ENCODE data around the gene ZNF408. TPM values are rescaled to one million over a fixed set of nuclear protein-coding genes. Genes with fewer than 3 reads are reported as not detected.

ZNF408 gene
- total RNA-seq, 1 donor from 2014 or later, result 10.7 TPM

DNA sequence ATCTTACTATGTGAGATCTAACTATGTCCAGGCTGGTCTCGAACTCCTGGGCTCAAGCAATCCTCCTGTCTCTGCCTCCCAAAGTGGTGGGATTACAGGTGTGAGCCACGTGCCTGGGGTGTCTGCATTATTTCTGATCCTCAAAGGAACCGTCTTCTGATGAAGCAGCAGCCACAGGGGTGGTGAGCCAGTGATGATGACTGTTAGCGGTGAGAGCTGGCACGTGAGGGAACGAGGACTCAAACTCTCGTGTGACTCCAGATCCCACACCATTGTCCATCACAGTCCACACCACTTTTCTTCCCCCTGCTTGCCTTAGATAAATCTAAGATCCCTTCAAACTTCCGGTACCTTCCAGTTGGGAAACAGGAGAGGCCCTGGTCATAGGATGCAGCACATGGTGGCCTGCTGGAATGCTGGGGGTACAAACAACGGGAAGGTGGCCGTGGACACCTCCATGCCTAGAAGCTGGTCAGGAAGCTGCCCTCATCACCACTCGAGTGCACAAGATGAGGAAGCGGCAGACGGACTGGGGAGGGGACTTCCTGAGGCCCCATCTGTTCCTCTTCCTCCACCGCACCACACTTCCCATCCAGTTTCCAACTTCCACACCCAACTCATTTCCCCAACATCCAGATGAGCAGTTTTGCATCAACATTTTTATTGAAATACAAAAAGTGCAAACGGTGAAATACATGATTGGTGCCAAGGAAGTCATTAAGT, 24.2 kb upstream of the ZNF408 start:
- no peak for DNase-seq (ENCODE audit: low spot score)

DNA sequence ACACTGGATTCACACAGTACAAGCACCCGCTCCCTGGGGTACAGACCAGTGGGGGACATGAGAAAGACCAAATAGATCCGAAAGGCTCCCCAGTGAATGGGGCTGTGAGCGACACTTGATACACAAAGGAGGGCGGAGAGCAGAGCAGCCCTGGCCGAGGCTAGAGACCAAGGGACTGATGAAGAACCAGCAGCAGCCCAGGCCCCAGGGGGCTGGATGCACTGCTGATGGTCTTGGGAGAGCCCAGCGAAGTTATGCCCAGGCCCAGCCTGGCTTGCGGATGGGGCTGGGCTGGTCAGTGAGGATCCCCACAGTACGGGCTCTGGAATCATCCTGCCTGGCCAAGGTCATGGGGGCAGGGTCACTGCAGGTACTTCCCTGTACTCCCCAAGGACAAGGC, 23.7 kb upstream of the ZNF408 start:
- DNase-seq (ENCODE audit: low spot score), result no peak

DNA sequence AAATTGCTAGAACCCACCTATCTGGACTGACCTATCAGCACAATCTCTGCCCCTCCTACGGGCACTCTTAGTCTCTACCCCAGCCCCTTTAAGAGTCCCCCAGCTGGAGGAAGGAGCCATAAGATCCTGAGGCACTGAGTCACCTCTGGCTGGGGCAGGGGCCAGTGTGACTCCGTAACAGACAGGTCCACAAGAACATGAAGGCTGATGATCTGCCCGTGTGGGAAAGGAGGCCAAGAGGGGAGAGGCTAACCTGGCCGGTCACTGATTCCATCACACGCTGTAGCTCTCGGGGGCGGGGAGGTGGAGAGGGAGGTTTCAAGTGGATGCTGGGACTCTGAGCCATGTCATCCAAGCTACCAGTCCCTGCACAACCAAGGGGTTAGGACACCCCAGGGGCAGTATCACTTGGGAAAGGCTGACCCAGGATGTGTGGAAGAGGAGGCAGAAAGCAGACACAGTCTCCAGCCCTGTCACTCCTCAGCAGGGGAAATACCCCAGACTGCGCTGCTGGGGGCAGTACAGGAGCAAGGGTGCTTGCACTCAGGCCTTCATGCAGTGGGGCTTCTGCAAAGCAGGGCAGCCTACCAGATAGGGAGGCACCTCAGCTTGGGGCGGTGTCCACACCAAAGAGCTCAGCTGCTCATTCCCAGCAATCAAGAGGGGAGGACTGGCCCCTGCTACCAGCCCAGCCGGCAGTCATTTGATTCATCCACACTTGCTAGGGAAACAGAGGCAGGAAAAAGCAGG, 22.7 kb upstream of the ZNF408 start:
- no peak for DNase-seq (ENCODE audit: low spot score)

DNA sequence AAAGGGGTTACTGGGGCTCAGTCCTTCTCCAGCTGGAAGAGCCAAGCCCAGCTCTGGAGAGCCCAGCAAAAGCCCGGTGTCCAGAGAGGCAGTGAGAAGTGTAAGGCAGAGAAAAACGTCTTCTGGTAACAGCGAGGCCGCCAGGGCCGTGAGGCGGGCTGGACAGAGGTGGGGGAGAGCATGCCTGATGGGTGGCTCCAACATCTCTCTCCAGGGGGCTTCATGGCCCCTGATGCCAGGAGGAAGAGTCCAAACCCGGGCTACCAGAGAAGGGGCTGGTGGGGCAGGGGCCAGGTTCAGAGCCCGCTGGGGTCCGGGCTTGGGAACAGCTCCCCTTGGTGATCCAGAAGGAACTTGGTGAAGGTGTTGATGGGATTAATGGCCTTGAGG, 22.1 kb upstream of the ZNF408 start:
- DNase-seq (ENCODE audit: low spot score), result no peak

DNA sequence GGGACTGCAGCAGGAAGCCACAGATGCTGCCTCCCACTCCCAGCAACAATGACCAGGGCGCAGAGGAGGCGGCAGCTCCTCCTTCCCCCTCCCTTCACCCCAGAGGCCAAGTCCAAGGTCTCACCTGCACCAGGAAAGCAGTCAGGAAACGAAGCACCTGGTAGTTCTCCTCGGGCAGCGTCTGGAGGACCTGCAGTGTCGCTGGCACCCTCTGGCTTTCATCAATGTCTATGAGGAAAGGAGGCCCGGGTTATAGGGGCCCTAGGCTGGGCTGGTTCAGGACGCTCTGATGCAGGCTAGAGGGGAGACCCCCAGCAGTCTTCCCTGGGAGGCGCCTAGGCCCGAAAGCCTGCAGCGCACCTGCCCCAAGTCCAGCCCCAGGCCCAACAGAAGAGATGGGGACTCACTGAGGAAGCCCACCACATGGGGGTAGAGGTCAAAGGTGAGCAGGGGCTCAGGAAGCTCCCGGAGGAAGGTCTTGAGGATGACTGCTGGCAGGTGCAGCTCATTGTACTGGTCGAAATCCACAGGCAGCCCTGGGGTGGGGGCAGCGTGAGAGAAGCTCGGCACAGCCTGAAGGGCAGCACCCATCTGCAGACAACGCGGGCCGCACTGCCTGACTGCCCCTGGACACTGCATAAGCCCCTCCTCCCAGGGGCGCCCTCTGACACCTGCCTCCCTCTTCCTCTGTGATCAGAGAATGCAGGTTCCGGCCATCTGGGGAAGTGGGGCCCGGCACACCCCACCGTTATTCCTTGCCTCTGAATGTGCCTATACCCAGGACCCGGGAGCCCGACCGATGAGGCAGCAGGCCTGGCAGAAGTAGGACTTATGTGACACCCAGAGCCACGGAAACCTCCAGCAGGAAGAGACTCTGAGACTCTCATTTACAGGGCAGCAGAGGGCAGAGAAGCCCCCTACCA, 21.3 kb upstream of the ZNF408 start:
- no peak for DNase-seq (ENCODE audit: low spot score)

DNA sequence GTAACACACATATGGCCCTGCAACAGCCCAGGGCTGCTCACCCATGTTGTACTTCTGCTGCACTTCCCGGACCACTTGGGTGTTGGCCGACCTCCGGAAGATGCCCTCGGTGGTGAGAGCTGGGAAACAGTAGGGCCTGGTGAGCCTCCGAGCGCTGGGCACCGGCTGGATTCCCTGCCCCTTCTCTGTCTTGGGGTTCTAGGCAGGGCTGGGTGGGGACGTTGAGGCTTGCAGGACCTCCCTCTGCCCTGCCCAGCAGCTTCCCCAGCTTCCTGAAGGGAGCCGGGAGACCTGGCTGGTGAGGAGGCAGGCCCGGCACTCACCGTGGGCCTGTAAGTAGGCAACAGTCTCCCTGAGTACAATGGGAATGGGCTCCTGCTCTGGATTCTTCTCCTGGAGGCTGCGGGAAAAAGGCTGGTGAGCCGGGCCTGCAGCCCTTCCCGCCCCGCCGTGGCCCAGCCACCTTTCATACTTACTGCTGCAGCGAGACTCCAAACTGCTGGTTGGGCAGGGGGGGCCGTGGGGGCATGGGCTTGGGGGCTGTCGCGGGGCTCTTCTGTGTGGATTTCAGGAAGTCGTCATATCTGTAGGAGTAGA, 20.6 kb upstream of the ZNF408 start:
- no peak for DNase-seq (ENCODE audit: low spot score)

DNA sequence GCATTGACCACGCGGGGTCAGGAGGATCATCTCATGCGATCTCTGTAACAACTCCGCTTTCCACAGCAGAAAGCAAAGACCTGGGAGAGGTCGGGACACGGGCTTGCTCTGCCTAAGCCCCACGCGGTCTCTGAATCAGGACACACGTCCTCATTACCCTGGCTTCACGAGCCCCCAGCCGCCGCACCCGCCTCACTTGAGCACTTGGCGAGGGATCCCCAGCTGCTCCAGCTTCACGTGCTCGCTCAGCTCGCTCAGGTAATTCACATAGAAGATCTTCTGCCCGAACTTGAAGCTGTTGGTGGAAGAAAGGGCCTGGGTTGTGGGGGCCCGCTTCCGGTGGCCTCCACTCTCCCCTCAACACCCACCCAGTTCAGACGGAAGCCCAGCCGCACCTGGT, 20.0 kb upstream of the ZNF408 start:
- DNase-seq (ENCODE audit: low spot score), result no peak

DNA sequence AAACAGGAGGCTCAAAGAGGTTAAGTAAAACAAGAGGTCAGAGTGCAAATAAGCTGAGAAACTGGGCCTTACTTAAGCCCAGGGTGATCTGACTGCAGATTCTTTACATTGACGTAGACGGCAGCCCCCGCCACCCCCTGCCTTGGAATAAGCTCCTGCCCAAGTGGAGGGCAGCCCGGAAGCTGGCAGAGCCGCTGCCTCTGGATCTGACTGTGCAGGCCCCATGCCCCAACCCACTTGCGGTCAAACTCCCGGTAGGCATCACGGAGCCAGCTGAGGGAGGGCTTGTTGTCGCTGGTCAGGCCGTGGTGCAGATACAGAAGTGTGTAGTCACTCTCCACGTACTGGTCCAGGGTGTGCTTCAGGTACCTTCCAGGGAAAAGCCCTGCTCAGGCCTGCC, 19.0 kb upstream of the ZNF408 start:
- no peak for DNase-seq (ENCODE audit: low spot score)

DNA sequence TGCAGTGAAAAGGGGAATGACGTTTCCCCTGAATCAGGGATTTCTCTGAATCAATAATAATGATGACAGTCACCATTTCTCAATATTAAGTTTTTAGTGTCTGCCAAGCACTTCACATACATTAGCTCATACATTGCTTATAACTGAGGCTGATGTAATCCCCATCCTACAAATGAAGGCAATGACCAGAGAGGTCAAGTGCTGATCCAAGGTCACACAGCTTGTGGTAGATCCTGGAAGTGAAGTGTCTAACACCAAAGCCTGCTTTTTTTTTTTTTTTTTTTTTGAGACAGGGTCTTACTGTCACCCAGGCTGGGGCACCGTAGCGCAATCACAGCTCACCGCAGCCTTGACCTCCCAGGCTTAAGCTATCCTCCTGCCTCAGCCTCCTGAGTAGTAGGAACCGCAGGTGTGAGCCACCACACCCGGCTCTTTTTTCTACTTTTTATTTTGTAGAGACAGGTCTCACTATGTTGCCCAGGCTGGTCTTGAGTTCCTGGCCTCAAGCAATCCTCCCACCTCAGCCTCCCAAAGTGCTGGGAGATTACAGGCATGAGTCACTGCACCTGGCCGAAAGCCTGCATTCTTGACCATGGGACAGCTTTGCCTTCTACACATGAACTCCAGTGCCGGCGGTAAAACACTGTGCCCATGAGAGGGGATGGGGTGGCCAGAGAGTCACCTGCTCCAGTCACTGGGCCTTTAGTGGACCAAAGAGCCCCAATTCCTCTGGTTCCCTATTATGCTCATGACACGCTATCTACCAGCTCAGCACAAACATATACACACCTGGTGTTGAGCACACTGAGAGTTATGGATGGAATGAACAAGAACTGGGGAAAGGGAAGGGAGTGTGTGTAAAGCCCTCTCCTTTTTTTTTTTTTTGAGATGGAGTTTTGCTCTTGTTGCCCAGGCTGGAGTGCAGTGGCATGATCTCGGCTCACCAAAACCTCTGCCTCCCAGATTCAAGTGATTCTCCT, 17.8 kb upstream of the ZNF408 start:
- no peak for DNase-seq (ENCODE audit: low spot score)

DNA sequence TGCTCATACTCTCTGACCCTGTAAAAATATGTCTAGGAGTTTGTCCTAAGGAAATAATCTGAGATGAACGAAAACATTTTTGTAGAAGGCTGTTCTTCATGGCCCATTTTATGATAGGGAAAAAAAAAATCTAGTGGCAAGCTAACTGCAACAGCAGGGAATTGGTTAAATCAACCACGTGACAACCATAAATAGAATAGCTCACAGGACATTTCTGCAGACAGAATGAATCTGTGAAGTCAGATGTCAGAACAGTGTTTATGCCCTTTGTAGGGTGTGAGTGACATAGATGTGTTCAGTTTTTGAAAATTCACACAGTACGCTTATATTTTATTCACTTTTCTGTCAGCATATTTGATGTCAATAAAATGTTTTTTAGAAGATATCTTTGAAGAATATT, 16.5 kb upstream of the ZNF408 start:
- DNase-seq (ENCODE audit: low spot score), result no peak

DNA sequence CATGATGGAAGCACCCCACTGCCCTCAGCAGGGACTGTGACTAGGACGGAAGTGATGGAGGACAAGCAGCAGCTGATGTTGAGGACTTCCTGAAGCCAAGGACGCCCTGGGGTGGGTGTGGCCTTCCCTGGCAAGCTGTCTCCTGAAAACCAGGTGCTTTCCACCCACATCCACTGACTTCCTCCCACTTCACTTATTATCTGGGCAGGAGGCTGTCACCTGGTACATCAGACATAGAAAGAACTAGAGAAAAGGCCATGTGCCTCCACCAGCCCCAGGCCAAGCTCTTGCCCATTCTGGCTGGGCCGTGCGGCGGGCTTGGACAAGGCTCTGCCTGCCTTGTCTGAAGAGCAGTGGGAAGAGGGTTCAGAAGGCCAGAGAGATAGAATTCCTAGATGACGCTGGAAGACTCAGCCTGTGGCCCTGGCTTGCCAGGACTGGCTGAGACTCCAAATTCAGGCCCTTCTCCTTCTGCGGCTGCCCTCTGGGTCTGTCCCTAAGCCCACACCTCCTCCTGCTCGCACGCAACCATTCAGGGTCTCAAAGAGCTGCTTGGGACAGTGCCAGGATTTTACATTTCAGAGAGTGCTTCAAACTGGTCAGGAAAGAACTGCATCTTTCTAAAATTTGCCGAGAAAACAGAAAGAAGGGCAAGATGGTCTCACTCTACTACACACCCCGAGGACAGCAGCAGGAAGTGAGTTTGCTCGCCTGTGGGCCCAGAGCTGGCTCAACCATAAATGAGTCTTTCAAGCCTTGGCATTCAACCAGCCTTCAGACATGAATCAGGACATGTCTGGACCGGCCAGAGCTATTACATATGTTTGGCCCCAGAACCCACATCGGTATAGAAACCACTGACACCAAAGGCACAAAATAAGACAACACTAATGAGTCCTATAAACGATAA, 13.7 kb upstream of the ZNF408 start:
- peak; percentile 82 for DNase-seq (ENCODE audit: low spot score)

DNA sequence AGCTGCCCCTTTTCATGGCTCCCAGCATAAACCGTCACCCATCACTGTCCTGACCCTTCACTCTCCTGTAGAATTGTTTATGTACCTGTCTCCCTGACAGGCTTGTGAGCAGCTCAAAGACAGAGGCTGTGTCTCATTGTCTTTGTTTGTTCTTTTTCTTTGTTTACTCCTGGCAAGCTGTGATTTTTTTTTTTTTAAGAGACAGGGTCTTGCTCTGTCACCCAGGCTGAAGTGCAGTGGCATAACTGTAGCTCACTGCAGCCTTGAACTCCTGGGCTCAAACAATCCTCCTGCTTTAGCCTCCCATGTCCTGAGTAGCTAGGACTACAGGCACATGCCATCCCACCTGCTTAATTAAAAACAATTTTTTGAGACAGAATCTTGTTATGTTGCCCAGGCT, 10.1 kb upstream of the ZNF408 start:
- DNase-seq (ENCODE audit: low spot score), result no peak

DNA sequence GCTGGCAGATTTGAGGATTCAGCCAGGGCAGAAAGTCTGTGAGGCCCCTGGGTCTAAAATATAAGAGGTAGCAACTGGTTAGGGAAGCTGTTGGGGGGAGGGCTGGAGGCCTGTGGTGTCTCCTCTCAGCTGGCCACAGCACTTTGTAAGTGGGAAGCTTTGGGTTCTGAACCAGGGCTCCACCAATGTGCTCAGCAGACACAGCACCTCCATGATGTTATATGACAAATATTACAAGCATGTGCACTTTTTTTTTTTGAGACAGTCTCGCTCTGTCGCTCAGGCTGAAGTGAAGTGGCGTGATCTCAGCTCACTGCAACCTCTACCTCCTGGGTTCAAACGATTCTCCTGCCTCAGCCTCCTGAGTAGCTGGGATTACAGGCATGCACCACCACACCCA, 8.4 kb upstream of the ZNF408 start:
- DNase-seq (ENCODE audit: low spot score), result no peak

DNA sequence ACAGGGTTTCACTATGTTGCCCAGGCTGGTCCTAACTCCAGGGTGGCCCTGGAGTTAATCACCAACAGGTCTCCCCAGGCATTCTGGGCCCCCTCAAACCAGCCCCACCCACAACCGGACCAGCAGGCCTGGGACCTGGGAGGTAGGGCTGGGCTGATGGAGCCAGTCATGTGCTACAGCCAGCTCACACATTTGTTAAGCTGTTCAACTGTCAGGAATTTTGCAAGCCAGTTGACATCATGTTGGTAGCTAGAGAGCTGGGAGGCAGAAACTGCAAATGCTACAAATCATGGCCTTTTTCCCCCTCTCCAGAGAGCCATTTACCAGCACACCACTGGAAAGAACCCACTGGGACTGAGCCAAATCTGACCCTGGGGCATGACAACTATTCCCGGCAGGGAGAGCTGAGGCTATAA, 7.2 kb upstream of the ZNF408 start:
- peak; percentile 70 for DNase-seq (ENCODE audit: low spot score)

DNA sequence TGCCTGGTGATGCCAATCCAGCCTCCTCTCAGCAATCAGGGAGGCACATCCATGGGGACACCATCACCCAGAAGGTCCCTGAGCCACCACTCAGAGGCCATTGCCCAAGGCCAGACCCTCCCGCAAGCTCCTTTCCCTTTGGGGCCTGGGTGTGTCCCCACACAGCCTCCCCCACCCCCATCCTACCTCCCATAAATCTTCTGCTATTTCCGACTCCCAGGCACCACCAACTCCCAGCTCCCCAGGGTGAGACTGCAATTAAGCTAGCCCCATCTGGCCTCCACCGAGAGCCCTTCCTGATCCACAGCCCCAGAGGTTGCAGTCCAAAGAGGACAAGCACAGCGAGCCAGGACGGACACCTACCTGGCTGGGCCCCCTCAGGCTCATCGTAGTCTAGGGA, 6.8 kb upstream of the ZNF408 start:
- no peak for DNase-seq (ENCODE audit: low spot score)

DNA sequence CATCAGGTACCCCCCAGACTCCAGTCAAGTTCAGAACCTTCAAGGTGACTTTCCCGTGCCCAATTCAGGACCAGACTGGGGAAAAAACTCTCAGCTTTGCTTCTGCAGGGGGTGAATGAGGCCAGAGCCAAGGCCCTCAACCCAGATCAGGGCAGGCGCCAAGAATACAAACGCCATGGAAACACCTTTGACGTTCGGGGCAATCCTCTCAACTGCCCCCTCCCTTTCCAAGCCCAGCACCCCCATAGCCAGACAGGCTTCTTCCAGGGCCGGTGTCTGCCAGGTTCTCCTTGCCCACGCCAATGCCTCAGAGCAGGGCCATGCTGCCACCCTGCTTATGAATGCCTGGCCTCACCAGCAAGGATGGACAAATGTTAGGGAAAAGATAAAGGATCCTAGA, 6.2 kb upstream of the ZNF408 start:
- DNase-seq (ENCODE audit: low spot score), result no peak

DNA sequence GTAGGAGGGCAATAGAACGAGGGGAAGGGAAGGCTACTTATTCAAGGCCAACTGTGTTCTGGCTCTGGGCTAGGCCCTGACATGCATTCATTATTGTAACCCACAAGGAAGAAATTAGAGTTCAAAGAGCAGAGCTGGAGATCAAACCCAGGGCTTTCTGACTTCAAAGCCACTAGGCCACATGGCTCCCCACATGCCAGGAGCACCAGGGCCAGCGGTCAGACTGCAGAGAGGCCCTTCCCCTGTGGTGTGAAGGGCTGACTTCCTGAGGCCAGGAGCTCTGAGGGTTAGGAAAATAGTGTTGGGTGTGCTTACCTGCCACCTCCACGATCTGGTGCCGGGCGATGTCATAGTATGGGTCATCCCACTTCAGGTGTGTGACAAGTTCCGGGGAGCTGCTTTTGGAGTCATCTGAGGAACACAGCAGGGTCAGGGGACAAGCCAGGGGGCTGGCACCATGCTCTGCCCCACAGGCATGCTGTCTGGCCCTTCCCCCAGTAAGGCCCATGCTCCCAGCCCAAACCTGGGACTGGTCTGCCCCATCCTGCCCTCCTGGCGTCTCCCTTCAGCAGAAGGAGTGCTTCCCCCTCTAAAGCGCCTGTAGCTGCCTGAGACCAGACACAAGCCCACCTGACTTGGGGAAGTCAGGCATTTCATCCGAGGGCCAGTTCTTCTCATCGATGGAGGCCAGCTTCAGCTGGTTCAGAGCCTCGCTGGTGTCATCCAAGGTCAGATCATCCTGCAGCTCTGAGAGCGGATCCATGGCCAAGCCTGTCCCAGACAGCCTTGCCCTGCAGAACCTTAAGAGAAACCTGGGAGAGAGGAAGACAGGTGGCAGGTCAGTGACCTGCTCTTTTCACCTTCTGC, 5.3 kb upstream of the ZNF408 start:
- DNase-seq (ENCODE audit: low spot score), result no peak

DNA sequence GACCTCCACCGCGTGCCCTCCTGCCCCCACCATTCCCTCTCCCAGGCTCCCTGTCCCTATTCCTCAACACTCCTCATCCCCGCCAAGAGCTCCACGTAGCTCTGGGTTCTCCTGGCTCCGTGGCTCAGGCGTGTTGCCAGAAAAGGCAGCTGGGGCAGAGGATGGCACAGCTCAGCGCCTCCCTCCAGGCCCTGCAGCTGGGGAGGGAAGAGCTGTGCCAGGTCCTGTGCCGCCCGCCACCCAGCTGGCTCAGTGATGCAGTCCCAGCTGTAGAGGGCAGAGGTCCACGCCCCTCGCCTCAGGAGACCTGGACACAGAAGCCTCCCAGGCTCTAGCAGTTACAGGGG, 4.6 kb upstream of the ZNF408 start:
- DNase-seq (ENCODE audit: low spot score), result peak; percentile 65

DNA sequence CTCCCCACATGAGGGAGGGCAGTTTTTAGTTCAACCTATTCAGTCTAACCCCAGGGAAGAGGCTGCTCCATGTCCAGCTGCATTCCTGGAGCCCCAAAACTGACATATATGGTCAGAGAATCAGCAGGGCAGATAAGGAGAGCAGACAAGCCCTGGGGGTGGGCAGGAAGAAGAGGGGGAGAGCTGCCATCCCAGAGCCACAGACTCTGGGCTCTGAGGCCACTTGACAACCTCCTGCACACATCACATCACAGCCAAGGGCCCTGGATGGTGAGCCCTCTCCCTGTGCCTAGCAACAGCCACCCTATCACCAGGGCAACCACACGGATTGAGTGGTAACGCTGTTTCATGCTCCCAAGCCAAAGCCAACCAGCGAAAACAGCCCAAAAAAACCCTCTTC, 3.5 kb upstream of the ZNF408 start:
- DNase-seq (ENCODE audit: low spot score), result no peak
